ENCODE measurements around the gene FAM114A1.

DNA sequence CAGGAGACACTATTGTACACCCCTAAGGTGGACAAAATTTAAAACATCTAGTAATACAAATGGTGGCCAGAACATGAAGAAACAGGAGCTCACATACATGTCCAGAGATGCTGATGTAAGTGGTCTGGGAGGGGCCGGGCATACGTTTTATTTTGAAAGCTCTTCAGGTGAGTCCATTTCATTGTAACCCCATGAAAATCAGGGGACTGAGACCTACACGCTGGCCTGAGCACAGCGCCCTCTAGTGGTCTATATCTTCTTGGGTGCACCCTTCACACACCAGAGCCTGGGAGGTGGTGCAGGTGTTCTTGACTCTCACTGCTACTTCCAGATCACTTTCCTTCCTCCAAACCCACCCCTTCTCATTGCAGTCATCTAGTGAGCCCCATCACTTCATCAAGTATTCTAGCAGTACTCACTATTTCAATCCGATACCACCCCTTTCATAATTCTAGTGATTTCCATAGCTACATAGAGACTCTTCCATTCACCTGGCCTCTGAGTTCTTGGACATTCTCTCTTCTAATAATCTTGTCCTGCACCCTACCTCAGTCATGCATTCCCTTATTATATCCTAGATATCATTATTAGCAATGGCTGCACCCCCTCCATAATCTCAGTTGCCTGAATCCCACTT is 6.7 kb upstream of the FAM114A1 start:
- TF ChIP-seq EZH2phosphoT487 (IDR thresholded peaks at IDR 0.05) (no peak), CTCF (IDR thresholded peaks at IDR 0.05) (peak; percentile 93), EZH2 (IDR thresholded peaks at IDR 0.05) (no peak)

All from neural progenitor cell (in vitro differentiated cells).